GM18858 (cell line): Measurements from ENCODE around the gene UBTF.
"Not testable (repeated sequence)": the region's sequence is repeated elsewhere in the genome, so short reads cannot be mapped to it uniquely, and the experiment has no call there.

Experiments
- ATAC-seq: cut with Tn5 transposase; IDR thresholded peaks from one replicate; pipeline ENCODE4 v1.9.1; 2021; ENCODE audit not compliant: unreplicated experiment

UBTF gene

GRCh38 chr17:44247876-44248736 lies 28.6 kb upstream of the UBTF start:
- no peak for ATAC-seq

DNA sequence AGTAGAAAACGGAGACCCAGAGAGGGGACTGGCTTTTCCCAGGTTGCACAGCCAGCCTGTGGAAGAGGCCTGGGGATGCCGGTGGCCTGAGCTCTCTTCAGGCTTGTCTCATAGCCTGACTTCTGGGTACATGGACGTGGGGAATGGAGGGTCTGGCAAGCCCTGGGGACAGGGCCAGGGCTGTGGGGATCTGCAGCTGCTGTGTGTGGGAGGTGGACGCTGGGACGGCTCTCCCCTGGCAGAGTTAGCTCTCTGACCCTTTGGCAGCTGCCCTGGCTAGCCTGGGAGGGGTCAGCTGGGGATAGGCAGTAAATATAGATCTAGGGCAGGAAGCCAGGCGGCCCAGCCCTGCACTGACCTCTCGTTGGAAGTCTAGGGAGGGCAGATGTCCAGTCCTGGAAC lies 28.0 kb upstream of the UBTF start:
- no peak for ATAC-seq

GRCh38 chr17:44241106-44241624 lies 21.7 kb upstream of the UBTF start:
- no peak for ATAC-seq

DNA sequence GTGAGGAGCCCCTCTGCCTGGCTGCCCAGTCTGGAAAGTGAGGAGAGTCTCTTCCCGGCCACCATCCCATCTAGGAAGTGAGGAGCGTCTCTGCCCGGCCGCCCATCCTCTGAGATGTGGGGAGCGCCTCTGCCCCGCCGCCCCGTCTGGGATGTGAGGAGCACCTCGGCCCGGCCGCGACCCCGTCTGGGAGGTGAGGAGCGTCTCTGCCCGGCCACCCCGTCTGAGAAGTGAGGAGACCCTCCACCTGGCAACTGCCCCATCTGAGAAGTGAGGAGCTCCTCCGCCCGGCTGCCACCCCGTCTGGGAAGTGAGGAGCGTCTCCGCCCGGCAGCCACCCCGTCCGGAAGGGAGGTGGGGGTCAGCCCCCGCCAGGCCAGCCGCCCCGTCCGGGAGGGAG lies 18.4 kb upstream of the UBTF start:
- ATAC-seq = not testable (repeated sequence)

DNA sequence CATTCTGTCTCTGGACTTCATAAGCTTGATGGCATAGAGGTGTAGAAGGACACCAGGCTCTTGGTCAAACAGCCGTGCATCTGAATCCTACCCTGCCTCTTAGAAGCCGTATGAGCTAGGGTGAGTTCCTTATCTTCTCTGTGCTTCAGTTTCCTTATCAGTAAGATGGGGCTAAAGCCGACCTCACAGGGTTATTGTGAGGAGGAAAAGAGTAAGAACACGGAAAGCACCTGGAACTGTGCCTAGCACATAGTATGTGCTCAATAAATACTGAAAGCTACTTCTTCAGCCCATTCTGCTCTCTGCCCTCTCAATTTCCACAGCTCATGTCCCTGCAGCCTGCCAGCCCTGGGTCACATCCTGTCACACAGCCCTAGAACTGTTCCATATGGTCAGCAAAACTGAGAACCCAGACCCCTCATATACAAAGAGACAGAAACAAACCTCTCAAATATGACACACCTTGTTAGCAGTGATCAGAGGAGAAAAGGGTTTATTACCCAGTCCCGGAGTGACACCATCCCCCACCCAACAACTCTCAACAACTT lies 17.0 kb upstream of the UBTF start:
- ATAC-seq = no peak

GRCh38 chr17:44235583-44235936 lies 16.1 kb upstream of the UBTF start:
- no peak for ATAC-seq

DNA sequence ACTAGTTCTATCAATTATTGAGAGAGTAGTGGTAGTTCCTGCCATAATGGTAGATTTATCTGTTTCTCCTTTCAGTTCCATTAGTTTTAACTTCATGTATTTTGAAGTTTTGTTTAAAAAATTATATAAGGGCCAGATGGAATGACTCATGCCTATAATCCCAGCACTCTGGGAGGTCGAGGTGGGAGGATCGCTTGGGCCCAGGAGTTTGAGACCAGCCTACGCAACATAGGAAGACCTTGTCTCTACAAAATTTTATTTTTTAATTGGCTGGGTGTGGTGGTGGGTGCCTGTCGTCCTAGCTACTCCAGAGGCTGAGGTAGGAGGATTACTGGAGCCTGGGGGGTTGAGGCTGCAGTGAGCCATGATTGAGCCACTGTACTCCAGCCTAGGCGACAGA lies 14.1 kb upstream of the UBTF start:
- ATAC-seq = no peak

DNA sequence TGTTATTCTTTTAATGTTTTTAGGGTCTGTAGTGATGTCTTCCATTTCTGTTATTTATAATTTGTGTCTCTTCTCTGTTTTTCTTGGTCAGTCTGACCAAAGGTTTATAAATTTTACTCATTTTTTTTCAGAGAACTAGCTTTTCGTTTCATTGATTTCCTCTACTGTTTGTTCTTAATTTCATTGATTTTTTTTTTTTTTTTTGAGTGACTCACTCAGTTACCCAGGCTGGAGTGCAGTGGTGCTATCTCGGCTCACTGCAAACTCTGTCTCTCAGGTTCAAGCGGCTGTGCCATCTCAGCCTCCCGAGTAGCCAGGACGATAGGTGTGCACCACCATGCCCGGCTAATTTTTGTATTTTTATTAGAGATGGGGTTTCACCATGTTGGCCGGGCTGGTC lies 12.6 kb upstream of the UBTF start:
- ATAC-seq = no peak

DNA sequence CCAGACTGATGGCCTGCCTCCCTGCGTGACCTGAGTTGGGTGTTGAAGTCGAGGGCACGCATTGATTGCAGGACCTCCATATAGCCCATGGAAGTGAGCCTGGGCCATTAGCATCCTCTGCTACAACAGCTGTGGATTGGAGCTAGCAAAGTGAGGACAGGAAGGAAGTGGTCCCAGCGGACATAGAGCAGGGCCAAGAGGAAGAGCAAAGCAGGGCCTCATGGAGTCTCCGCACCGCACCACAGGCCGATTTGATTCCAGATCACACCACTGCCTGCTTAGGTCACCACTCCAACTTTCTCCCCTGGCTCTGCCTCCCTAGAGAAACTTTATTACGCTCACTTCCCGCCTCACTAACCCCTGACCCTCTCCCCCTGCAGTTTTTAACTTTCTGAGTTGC lies 10.7 kb upstream of the UBTF start:
- no peak for ATAC-seq

- no peak for ATAC-seq
Measured at GRCh38 chr17:44229090-44229489, 9.6 kb upstream of the UBTF start.

DNA sequence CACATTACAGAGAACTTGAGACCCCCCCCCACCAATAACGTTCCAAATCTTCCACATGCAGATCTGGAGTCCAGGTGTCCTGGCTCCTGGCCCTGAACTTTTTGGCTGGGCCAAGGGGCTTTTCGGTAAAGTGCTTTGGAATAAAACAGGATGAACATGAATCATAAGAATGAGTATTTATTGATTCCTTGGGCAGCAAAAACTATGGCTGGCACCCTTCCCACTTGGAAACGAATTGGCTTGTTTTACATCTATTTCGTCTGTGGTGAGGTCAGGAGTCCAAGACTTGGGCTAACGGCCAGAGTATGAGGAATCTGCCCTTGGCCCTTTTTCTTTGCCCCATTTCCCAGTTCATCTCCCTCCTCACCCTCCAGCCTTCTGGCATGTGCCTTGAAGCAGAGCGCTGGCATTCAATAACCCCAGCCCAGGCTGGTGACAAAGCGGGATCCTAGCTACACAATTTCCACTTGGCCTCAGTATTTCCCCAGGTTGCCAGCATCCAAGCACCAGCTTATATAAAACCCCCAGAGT lies 4.1 kb upstream of the UBTF start:
- no peak for ATAC-seq

GRCh38 chr17:44222112-44222869 lies 2.8 kb upstream of the UBTF start:
- ATAC-seq = no peak

DNA sequence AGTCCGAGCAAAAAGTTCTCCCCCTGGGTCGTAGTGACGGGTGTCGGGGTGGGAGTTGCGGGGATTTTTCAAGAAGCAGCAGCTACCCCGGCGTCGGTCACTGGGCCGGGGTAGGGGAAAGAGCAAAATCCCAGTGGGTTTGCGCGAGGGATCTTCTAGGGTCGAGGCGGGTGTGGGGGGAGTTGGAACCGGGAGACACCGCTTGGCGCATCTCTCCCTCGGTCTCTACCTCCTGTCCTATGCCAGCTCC lies 2.3 kb upstream of the UBTF start:
- no peak for ATAC-seq

GRCh38 chr17:44221084-44221861 lies 1.8 kb upstream of the UBTF start:
- no peak for ATAC-seq

DNA sequence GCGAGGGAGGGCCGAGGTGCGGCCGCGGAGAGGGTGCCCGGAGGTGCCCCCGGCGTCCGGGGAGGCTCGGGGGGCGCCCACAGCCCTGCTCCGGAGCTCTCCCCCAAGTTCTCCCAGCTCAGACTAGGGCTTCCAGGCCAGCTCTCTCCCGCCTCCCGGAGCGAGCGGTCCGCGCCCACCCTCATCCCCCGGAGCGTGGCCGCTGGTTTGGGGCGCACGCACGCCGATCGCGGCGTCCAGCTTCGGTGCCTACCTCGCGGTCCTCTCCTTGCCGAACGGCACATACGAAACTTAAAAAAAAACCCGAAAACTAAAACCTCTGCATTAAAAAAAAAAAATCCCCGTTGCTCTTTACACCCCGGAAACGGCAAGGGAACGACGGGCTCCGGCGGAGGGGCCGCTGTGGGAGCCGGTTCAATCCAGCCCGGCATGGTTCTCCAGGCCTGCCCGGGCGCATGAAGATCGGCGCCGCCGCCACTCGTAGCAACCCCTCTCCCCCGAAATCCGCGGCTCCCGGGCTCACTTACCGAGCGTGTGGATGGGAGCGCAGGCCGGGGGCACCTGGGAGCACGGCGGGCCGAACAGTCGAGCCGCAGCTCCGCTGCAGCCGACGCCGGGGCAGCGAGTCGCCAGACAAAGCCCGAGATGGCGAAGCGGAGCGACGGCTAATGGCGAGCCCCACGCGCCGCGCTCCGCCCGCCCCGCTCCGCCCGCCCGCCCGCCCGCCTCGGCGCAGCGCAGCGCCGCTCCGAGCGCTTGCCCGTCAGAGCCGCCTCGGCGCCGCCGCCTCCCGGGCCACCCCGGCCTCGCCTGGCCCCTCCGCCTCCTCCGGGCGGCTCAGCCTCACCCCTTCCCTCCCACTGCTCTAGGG lies 973 bp upstream of the UBTF start:
- no peak for ATAC-seq

DNA sequence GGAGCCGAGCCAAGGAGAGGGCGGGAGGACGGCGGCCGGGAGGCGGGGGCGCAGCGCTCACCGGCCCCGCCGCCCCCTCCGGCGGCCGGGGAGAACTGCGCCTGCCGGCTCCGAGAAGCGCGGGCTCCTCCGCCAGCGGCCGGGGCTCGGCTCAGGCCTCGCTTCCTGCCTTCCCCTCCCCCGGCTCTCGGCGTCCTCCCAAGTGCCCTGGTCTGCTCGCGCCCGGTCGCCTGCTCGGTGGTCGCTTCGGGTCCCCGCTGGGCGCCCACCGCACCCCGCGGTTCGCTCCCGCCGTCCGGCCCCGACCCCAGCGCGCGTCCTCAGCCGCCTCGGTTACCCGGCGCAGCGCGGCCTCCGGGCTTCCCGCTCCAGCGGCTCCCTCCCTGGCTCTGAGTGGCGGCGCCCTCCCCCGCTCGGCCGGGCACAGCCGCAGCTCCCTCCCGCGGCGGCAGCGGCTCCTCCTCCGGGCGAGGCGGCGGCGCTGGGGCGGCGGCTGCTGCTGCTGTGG lies 313 bp downstream of the UBTF start:
- ATAC-seq = no peak

GRCh38 chr17:44218344-44219107 lies 949 bp downstream of the UBTF start:
- no peak for ATAC-seq

GRCh38 chr17:44217738-44218343 lies 1.6 kb downstream of the UBTF start:
- ATAC-seq = no peak

GRCh38 chr17:44216694-44217093 lies 2.8 kb downstream of the UBTF start:
- no peak for ATAC-seq
